Measurements from ENCODE around the gene LRP1B.

DNA sequence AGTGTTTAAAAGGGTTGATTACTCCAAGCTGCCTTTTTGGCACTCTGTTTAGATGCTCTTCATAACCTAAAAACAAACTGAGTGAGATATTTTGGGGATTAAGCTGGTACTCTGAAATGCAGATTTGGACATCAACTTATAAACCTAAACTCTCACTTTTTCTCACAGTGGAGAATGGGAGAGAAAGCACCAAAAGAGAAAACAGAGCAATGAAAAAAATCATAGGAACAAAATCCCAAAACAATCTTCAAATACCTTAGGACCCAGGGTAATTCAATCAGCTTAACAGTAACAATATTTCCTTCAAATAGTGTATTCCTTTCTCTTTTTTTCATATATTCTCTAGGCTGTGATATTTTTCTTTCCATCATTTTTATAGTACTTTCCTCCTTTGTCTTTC, 11.5 kb downstream of the LRP1B start:
- TF ChIP-seq CTCF (IDR thresholded peaks at IDR 0.05; ENCODE audit: low read depth, low read length, poor library complexity, severe bottlenecking): no peak
- no peak for TF ChIP-seq EZH2phosphoT487 (IDR thresholded peaks at IDR 0.05; ENCODE audit: borderline replicate concordance, low read length)
